Adipose tissue (tissue), 3 donors: ENCODE results near the gene COL2A1. TPM values are rescaled to one million over a fixed set of nuclear protein-coding genes. Genes with fewer than 3 reads are reported as not detected.

Experiments used
- H3K27ac ChIP-seq: one replicate; pipeline ENCODE4 v1.5.1; 2013; ENCODE audit warnings: low read depth, low read length
- WGBS, 3 donors: extraction: QIAGEN DNeasy Blood & Tissue Kit; methylation state at CpG; one replicate each; pipeline ENCODE4 v1.1.7; 2013; 5-methylcytosine and 5-hydroxymethylcytosine counted together
- polyA plus RNA-seq, 3 donors: library from polyadenylated mRNA; stranded (reverse); fragments of 200-250 nt; gene quantifications; one replicate each; pipeline ENCODE4 v1.2.3, GENCODE V29; 2013
- donor health status: healthy with polysubstance abuse.
- donor health status: Bipolar disorder and iron deficiency.
- donor health status: healthy.

The COL2A1 gene
- polyA plus RNA-seq, 3 donors, result 0.07 to 1.1 TPM; not detected in 1

DNA sequence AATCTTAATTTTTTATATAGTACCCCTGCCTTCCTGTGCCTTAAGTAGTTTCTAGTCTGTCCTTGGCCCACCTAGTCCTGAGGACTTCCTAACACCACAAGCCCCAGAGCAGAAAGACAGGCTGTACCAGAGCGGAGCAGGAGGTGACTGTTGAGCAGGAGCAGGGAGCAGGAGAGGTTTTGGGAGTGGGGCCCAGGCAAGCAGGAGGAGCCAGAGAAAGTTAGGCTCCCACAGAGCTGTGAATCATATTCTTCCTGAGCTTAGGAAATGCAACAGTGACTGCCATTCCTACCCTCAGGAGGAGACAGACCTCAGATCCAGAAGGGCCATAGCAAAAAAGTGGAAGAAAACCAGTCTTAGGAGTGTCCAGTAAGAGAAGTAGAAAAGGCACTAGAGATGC is 28.3 kb upstream of the COL2A1 start:
- WGBS, 3 donors, result 95 to 100% (median 98%) methylated on average over 1 of the region's 1 CpG
- H3K27ac ChIP-seq, result no peak overlapping the region

DNA sequence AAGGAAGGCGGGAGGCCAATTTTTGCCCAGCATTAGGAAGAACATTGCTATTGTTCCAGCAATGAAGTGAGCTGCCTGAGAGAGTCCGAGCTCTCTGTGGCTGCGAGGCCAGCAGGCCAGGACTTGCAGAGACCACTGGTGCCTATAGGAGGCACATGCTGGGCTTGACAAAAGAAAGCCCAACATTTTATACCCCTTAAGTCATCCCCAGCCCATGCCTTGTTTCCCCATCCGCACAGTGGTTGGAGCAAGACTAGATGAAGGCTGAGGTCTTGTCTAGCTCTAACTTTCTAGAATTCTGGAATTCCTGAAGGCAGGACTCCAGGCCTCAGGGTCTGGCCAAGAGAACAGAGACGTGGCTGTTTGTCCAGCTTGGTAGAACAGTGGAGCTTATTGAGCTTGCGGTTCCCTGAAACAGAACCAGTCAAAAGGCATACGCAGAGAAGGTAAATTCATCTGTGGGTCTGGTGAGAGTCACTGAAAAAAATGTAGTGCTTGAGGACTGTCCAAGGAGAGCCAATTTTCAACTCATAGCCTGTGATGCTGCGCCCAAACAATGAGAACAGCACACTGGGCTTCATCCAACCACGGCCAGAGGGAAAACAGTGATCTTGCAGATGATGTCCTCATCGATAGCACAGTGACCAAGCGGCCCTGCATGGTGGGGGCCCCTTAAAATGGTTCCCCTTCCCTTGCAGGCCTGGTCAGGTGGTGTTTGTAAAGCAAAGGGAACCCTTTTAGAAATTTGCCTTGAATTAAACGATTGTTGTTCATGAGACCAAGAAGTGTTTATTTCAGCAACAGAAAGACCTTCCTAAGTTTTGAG is 27.1 kb upstream of the COL2A1 start:
- no peak overlapping the region for H3K27ac ChIP-seq
- 81 to 87% (median 84%) methylated on average over 12 of the region's 12 CpGs for WGBS, 3 donors

DNA sequence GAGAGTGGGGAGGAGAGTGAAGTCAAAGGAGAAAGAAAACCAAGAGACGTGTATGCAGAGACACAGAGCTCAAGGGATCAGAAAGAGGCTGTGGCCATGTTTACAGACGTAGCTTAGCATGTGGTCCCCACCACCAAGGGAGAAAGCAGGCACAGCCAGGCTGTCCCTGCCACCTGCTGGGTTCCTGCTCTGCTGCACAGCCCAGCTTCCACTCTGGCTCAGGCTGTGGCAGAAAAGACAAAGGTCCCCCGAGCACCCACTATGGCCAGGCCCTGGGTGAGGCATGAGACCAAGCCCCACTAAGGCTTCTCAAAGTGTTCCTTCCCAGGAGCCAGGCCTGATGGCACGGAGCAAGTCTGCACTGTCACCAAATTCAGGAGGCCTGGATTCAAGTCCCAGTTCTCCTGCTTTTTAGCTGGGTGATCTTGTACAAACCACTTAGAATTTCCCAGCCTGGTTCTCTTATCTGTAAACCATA is 25.9 kb upstream of the COL2A1 start:
- no peak overlapping the region for H3K27ac ChIP-seq
- 73 to 79% (median 79%) methylated on average over 4 of the region's 4 CpGs for WGBS, 3 donors

DNA sequence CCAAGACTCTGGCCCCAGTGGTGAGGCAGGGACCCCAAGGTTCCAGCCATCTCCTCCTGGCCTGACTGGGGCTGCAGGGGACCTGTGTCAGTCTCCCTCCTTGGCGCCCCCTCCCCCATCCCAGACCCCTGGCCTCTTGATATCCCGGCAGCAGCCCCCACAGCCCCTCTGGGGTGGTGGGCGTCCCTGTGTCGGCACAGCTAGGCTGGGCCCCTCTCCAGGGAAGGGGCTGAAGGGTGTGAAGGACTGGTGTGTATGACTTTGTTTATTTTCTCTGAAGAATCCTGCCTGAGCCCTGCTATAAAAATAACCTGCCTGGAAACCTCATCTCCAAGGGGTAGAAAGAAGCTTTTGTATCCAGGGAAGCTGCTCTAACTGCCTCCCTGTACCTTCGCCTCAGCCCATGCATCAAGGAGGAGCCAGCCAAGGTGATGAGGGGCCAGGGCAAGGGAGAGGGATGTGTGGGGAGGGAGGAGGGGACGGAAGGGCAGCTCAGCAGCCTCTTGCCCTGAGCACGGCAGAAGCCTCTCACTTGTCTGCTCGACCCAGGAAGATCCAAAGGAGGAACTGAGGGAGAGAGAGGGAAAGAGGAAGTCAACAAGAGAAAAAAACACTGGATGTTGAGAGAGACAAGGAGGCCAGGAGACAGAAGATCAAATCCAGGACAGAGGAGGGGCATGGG is 25.4 kb upstream of the COL2A1 start:
- WGBS, 3 donors, result 65 to 66% (median 65%) methylated on average over 8 of the region's 8 CpGs
- no peak overlapping the region for H3K27ac ChIP-seq

DNA sequence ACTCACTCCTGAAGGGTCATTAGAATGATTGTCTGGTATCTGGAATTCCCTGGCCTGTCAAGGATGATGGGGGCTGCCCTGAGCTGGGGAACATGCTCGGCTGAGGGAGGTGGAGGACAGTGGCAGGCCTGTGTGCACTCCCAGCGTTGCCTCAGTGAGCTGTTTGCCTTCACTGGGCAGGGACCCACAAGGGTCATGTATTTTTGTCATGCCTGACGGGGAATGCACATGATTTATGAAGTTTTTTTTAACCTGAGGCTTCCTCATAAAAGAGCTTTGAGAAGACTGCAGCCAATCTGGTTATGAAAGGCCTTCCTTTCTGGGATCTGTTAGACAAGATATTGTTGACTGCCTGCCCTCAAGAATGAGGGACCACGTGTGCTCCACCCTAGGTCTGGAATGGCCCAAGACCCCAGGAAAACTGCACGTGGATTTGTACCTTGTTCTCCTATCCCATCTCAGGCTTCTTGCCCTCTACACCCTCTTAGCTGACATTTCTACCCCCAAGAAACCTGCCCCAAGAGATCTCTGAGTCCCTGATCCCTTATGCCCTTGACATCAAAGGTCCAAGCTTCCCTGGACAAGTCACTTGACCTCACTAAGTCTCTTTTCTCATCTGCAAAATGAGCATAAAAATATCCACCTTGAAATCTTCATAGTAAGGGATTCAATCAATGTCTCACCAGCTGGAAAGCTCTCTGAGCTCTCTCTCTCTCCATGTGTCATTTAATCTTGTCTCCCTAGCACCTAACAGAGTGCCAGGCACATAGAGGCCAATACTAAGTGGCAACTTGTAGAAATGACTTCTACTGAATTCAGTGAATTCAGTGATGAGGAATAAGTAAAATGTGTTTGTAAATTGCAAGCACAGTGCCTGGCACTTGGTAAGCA is 24.5 kb upstream of the COL2A1 start:
- no peak overlapping the region for H3K27ac ChIP-seq
- 42 to 59% (median 48%) methylated on average over 5 of the region's 5 CpGs for WGBS, 3 donors

DNA sequence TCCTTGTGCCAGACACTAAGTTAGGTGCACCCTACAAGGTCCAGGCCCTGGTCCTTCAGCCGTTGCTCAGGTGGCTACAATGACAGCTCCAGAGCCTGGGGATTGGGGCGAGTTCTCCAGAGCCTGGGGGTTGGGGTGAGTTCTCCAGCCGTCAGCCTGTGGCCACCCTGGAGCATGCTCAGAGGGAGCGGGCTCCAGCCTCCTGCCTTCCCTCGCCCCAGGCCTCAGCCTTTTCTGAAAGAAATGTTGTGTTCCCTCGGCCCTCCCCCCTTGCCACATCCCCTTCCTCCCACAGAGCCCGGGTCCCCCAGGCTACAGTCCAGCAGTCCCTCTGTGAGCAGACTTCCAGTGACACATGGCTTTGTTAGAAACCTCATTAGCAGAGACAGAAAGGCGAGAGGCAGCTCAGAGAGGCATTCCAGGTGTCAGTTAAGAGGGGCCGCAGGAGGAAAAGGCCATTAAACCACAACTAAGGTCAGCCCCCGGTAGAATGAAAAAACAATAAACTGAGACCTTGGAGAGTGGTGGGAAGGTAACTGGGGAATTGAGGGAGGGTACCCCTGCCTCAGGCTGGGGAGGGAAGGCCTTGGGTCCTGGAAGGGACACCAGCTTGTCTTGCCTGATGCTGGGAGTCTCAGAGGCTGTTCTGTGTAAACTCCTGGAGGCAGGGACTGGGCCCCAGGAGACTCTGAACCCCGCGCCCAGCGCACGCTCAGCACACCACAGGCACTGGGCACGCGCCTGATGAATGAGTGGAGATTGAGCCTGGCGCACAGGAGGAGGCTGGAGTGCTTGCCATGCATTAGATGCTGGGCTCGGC is 23.1 kb upstream of the COL2A1 start:
- 74 to 76% (median 75%) methylated on average over 18 of the region's 18 CpGs for WGBS, 3 donors

DNA sequence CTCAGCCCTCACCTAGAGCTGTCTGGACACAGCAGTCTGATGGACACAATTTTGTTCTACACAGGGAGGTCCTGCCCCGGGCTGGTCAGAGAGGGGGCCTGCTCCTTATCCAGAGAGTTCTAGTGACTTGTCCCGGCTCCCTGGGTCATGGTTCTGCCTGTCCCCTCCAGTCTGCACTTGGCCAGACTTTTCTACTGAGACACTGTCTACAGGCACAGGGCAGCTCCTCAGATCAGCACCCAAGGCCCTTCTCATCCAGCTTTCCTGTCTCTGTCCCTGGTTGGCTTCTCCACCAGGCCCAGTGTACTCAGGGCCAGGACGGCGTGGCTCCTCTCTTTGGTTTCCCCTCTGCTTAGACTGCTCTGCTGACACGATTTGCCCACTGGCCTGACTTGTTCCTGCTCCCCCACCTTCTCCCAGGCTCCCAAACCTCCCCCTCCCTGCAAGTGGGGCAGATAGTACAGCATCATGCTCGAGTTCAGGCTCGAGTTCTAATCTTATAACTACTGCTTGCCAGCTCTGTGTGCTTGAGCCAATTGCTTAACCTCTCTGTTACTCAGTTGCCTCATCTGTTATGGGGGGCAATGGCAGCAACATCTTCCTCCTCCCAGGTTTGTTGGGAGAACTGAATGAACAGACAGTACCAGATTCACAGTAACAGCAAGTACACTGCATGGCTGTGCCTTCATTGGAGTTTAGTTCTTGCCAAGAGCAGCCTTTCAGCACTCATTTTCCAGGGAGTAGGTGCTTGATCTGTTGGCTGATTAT is 22.0 kb upstream of the COL2A1 start:
- no peak overlapping the region for H3K27ac ChIP-seq
- WGBS, 3 donors, result 77 to 88% (median 86%) methylated on average over 7 of the region's 7 CpGs

More for the DNA sequence above, 23.1 kb upstream of the COL2A1 start:
- H3K27ac ChIP-seq, result no peak overlapping the region

DNA sequence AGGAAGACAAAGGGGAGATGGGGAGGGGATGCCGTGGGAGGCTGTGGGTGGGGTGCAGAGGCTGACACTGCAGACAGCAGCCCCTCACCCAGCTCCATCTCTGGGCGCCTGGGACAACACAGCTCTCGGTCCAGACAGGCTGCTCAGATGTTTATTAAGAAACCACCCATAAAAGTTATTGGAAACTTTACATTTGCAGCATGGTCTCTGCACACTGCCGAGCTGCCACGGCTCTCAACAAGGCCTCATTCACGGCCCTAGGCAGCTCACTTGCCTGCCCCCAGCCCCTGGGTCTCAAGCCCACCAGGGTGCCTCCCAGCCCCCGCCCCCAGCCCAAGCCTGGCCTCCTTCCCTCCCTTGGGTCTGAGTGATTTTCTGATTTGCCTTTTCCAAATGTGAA is 21.0 kb upstream of the COL2A1 start:
- WGBS, 3 donors, result 77 to 79% (median 78%) methylated on average over 7 of the region's 7 CpGs
- no peak overlapping the region for H3K27ac ChIP-seq

DNA sequence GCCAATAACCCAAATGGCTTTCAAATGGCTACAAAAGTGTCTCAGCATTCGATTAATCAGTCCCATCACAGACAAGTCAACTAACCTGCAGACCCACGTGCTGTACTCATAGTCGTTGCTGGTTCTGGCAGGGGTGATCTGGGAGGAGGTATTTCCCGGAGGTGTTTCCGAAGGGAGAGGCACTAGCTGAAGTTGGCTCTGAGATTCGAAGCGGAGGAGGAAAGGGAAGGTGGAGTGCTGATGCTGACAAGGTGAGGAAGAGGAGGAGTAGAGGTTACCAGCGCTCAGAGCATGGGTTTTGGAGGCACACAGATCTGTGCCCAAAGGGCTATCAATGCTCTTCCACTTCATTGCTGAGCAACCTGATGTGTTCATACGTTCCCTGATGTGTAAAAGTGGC is 20.5 kb upstream of the COL2A1 start:
- H3K27ac ChIP-seq, result no peak overlapping the region
- WGBS, 3 donors, result 75 to 79% (median 78%) methylated on average over 9 of the region's 9 CpGs

DNA sequence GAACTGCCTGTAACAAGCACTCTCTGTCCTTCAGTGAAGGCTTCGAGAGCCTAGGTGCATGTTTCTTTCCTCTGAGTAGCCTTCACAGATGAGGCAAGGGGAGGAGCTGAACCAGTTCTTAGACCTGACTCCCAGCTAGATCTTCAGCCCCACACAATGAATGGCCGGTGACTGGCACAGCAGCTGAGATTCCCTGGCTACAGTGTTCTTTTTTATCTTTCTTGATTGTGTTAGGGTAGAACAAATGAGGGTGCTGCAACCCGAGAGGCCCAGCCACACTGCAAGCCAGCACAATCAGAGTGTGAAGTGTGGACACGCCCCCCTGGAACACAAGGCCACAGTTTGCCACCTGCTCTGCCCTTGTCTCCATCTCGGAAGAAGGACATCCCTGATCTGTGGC is 19.1 kb upstream of the COL2A1 start:
- H3K27ac ChIP-seq, result no peak overlapping the region
- 25 to 82% (median 79%) methylated on average over 5 of the region's 5 CpGs for WGBS, 3 donors

DNA sequence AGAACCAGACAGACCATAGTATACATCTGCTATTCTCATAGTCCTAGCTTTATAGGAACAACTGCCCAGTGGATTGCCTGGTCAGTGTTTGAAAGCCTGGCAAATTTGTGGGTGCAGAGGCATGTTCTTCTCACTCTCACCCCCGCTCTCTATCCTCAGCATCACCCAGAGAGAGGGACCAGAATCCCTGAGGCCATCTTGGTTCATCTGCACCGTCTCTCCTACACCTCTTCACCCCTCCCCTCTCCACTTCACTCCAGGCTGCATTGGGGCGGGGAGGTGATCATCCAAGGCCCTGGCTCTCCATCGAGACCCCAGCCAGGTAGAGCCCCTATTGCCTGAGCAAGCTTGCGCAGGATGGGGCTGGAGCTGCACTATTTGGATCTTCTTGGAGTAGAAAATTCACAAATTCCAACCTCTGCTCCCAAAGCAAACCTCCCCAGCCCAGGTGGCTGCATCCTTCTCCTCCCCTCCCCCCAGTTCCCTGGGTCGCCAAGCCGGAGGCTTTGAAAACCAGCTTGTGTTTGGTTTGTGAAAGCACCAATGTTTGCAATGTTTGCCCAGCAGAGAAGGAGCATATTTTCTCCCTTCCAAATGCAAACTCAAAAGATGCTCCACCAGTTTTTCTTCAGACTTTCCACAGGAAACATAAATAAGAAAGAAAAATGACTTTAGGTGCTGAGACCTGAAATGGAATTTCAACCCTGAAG is 18.6 kb upstream of the COL2A1 start:
- 68 to 83% (median 77%) methylated on average over 7 of the region's 7 CpGs for WGBS, 3 donors
- no peak overlapping the region for H3K27ac ChIP-seq

DNA sequence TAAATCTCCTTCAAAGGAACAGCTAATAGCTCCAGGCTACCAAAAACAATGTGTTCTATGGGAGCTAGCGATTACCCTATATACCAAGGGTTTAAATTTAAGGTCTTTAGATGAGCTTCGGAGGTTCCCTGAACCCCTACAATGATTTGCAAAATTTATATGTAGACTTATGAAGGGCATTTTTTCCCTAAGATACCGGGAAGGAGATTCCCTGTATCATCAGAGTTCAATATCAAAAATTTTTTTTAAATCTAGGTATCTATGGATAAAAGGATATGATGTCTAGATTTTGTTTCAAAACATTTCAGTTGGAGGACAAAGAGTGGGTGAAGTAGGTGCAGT is 17.9 kb upstream of the COL2A1 start:
- no peak overlapping the region for H3K27ac ChIP-seq
- WGBS, 3 donors, result 66 to 82% (median 70%) methylated on average over 3 of the region's 3 CpGs

DNA sequence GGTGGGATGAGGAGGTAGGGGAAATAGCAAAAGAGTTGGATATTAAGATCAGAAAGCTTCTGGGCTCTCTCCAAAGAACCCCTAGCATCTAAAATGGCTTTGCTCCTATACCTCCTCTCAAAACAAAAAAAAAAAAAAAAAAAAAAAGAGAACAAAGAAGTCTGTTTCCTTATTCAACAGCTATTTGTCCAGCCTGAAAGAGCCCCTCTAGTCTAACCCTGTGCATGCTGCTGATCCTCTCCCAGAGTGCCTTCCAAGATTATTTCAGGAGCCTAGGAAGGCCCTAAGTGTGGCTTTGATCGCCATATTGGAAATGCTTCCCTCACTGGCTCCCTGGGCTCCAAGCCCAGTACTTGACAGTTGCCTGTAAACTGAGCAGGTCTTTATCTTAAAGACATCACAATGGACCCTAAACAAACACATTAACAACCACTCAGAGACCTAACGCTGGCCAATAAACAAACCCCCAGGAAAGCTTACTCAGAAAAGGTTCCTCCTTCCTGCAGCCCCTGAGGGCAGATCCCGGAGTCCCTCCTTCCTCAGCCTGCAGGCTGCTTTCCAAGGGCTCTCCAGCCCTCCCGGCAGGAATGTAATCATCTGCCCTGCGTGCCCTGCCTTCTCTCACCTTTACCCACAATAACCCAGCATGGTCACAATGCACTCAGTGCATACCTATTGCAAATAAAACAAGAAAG is 17.4 kb upstream of the COL2A1 start:
- 24 to 61% (median 40%) methylated on average over 5 of the region's 5 CpGs for WGBS, 3 donors
- H3K27ac ChIP-seq, result no peak overlapping the region

DNA sequence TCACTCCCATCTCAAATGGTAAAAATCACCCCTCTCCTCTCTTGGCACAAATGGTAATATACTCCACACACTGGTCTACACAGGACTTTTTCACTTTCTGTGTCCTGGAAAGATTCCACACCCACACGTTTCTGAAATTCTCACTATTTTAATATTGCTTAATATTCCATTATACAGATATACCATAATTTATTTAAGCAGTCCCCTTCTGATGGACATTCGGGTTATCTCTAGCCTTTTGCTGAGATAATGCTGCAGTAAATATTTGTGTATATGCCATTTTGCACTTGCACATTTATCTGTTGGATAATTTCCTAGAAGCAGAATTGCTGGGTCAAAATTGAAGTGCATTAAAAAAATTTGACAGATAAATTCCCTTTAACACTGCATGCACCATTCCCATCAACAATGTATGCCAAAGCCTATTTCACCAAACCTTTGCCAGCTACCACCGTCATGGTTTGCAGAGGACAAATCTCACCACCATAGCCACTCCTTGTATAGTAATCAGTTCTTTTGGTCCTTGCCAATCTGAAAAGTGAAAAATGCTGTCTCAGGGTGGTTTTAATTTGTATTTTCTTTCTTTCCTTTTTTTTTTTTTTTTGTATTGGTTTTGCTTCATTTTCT is 15.5 kb upstream of the COL2A1 start:
- WGBS, 3 donors, result 42 to 64% (median 56%) methylated on average over 3 of the region's 3 CpGs
- H3K27ac ChIP-seq, result no peak overlapping the region

DNA sequence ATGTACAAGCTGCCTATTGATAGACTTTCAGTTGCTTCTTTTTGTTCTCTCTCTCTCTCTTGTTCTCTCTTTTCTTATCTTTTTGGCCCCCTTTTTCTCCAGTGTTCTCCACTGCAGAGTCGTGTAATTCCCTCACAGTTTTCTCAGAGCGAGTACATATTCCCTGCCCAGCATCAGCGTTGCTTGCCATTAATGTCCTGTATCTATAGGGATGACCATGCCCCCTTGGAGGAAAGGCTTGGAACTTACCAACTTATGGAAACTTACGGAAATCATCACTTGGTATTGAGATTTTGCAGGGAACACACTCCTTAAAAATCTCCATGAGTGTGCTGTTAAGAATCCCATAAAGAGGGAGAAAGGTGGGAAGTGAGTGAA is 14.3 kb upstream of the COL2A1 start:
- no peak overlapping the region for H3K27ac ChIP-seq
- WGBS, 3 donors, result 79 to 84% (median 82%) methylated on average over 4 of the region's 4 CpGs
